CD4-positive, alpha-beta T cell treated with Interleukin-10 for 1 hour (primary cell): ENCODE measurements around the gene SLC25A14.

Source experiments
- DNase-seq: peaks from one replicate; pipeline ENCODE4 v3.0.0-alpha.2; 2020

SLC25A14 gene

DNA sequence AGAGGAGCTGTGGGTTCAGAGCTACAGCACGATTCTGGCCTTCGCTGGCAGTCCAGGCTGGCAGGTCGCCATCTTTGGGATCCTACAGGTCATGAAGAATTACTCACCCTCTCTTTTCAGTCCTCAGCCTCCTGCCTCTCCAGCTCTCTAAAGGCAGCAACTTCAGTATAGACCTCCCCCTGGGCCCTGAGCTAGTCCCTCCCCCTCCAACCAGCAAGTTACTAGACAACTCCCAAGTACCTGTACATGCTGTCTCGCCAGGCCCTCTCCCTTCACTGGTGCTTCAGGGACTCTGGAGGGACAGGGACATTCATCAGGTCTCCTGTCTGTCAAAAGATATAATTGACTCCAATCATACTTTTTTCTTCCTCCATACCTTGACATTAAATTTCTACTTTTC, 45.8 kb downstream of the SLC25A14 start, which contains the start of gene GPR119:
GPR119 (minus strand) TSS at position 155 of the 400 bp plus-strand sequence. CDS start 227 bp downstream, outside the sequence.
- no peak for DNase-seq

DNA sequence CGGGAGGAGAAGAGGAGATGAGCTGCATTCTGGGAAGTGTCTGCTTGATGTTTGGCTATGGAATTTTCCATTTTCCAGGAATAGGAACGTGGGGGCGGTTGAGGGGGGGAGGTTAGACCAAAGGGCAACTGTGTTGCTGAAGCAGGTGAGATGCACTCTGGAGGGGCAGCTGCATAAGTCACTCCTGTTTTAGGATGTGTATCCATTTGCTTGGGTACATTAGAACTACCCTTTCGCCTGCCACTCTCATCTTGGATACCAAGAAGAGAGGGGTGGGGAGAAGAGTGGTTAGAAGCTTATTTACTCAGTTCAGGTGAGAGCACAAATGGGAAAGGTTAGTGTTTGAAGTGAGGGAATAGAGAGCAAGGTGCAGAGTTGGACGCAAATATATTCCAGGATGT, 46.7 kb downstream of the SLC25A14 start:
- DNase-seq, result no peak

DNA sequence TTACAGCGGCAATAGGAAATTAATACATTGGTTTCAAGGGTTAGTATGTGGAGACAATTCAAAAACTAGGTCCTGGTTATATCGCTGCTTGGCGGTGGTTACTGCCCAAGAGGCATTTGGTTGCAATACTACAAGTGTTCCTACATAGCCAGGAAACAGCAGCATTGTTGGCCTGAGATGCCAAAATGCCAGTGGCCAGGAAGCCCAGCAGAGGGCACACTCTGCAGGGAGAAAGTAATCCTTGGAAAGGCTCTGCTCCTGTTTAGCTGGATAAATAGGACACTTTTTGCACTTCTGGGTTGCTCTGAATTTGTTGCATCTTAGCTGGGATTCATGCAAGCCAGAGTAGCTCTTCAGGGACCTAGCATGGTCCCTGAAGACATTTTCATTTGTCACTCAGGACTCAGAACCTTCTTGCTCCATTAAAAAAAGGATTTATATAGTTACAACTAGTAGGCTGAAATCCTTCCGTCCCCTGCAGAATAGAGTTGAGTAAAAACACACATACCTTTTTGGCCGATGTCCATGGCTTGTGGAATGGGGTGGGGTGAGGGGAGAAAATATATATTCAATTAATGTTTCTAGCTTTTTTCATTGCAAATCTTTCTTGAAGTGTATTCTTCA, 53.8 kb downstream of the SLC25A14 start:
- DNase-seq, result no peak

DNA sequence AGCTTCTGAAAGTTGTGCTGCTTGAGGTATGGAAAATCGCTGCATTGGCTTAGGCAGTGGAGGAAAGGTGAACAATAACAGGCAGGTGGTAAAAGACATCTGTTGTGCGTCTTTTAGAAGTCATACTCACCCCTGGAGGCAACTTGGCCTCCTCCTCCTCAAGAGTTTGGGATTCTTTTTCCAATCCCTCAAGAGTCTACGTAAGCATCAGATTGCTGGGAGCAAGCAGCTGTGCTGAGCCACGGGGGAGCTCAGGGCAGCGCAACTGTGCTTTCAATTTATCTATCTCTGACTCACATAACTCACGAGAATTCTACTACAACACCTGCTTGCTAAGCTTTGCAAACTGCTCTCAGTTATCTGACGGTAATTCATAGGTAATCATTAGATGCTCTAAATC, 55.6 kb downstream of the SLC25A14 start:
- DNase-seq, result no peak

DNA sequence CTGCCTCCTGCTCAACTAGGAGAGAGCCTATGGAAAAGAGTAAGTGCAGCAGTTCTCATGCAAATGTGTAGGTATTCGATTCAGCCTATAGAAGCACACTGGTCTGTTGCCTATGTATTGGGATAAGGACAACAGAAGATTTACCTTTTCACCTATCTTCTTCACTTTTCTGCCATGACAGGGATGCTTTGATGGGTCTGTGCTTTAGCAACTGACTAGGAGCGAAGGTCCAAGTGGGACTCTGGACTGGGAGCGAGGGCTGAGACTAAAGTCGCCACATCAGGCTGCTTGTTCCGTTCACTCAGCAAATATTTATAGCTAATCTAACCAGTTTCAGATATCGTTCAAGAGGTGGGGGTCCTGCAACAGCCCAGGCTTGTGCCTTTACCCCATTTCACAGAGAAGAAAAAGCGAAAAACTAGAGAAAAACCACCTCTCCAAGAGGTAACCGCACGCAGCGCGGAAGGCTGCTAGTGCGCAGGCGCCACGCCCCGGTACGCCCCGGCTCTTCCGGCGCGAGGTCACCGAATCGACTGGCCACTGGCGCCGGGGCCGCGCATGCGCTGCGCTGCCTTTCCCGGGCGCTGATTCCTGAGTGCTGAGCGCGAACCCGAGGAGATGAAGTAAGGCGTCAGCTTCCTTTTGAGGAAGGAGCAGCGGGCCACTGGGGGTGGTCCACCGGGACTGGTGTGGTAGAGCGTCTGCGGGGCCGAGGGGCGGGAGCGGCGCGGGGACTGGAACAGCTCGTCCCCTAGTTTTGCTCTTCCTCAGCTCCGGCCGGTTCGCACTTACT, 61.9 kb downstream of the SLC25A14 start, which contains the start of gene RBMX2:
RBMX2 (plus strand) TSS at position 573 of the 793 bp plus-strand sequence; CDS start at position 619, 46 bp downstream.
- peak; percentile 76 for DNase-seq

DNA sequence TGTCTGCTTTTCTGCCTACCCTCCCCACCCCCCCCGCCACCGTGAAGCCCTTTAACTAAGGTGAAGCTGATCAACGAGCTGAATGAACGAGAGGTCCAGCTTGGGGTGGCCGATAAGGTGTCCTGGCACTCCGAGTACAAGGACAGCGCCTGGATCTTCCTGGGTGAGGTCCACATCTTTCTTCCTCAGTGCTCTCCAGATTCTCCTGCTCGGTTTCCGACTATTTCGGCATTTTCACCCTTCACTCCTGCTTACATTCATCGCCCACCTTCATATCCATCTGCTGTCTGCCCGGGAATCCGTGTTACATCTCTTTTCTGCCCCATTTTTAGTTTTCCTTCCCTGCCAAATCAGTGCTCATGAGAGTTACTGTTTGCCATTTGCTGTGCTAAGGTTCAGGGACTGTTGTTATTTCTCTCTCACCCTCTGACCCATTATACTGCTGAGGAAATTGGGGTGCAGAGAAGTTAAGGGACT, 62.5 kb downstream of the SLC25A14 start:
- DNase-seq, result no peak

DNA sequence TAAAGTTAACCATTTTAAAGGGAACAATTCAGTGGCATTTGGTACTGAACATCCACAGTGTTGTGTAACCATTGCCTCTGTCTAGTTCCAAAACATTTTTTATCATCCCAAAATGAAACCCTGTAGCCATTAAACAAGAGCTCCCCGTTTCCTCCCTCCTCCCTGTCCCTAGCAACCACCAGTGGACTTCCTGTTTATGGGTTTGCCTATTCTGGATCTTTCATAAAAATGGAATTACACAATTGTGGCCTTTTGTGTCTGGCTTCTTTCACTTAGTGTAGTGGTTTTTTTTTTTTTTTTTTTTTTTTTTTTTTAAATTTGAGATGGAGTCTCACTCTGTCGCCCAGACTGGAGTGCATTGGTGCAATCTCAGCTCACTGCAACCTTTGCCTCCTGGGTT, 73.7 kb downstream of the SLC25A14 start:
- DNase-seq, result no peak

DNA sequence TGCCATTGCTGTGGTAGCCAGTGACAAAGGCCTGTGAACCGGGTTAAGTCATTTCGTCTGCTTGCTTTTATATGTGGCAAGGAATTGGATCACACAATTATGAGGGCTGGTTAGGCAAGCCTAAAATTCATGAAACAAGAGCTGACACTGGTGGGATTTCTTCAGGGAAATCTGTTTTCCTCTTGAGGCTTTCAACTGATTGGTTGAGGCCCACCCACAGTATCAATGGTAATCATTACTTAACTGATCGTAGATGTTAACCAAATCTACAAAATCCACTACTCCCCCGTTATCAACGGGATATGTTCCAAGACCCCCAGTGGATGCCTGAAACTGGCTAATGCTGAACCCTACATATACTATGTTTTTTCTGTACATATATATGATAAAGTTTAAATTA, 75.1 kb downstream of the SLC25A14 start:
- no peak for DNase-seq

DNA sequence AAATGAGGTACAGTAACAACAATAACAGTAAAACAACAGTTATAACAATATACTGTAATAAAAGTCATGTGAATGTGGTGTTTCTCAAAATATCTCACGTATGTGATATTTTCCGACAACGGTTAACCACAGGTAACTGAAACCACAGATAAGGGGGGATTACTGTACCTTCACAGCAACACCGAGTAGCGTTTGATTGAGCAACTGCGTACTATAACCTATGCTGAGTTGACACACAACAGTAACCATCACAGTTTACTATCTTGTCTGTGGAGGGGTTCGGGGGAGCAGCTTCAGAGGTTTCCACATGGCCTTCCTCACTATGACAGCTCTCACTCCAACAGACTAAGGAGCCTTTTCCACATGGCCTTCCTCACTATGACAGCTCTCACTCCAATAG, 75.5 kb downstream of the SLC25A14 start:
- no peak for DNase-seq

DNA sequence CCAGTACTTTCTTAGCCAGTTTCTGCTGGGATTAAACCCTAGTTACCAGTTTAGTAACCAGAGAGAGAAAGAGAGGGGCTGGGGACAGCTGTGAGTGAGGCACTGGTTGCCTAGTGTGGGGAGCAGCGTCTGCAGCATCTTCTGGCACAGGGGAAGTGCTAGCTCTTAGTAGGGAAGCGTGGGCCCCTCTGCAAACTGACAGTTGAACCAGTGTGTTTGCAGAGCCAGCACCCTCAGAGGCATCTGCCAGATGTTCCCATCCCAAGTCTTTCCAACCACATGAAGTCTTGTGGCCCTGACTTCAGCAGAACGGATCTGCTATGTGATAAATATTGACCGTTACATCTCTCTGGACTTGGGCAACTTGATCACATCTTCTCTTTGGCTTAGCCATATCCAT, 77.1 kb downstream of the SLC25A14 start:
- no peak for DNase-seq

DNA sequence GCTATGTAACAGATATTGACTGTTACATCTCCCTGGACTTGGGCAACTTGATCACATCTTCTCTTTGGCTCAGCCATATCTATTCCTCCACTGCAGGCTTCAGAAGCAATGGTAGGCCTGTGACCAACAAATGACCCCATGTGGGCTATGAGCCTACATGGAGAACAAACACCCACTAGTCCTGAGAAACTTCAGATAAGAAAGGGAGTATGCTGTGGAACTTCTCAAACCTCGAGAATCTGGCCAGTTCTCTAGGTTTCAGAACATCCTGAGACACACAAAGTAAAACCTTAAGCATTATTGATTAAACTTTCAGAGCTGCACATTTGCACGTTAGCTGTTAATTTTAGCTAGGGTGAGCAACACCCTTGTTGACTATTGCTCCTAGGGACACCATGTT, 78.3 kb downstream of the SLC25A14 start:
- no peak for DNase-seq

DNA sequence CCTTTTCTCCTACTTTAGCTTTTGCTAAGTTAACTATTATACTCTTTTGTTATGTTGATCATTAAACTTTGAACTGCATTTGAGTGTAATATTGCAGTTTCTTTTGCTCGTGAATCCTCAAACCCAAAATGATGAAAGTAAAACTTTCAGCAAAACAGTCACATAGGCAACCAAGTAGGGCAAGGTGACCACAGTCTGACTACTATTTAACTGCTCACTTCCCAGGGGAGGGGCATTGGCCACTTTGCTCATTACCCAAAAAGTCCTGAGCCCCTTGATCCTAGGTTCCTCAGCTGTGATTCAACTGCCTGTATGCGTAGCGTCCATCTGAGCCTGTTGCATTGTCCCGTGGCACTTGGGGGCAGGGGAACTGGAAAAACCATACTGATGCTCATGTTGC, 79.0 kb downstream of the SLC25A14 start:
- no peak for DNase-seq

DNA sequence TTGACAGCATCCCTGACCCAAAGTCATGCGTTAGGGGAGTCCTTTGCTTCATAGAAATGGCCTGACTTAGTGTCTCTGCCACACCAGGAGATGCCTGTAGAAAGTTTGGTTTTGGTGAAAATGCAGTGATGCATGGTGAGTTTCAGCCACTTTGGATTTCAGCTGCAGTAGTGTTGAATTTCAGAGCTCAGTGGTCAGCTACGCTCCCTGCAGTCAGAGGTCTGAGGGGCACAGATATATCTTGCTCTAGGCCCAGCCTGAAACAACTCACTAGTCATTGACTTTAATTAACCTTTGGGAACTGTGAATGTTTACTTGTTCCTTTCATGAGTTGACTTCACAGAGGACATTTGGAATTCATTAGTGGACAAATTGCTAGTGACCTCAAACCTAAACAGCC, 79.5 kb downstream of the SLC25A14 start:
- DNase-seq, result no peak
